HCT116 (cell line): ENCODE data around the gene BLOC1S2. TPM values are rescaled to one million over a fixed set of nuclear protein-coding genes. Genes with fewer than 3 reads are reported as not detected.

Experiments
- ATAC-seq: fragments of 200-7000 bp; cut with Tn5 transposase; 2 replicates; pipeline ENCODE4 v1.9.1; 2020; ENCODE audit warnings: mild to moderate bottlenecking, moderate library complexity
- BruUV-seq: library from RNA; stranded (reverse); fragments of 400-500 nt; replicated peaks from 2 replicates; lab custom pipeline; 2021; lab: Mats Ljungman, UMichigan
- CTCF ChIA-PET: fragments of 300-600 bp; sonication (Branson Sonifier 250); formaldehyde crosslinking; loops from one replicate; lab custom pipeline; 2021; ENCODE audit warnings: antibody characterized with exemption; lab: Charles Lee
- POLR2A ChIA-PET: fragments of 300-600, 350-600 bp; sonication (Branson Sonifier 250); formaldehyde crosslinking; loops from one replicate; lab custom pipeline; 2021; ENCODE audit warnings: antibody characterized with exemption; lab: Charles Lee
- RAD21 ChIA-PET, 2 experiments: fragments of 300-600 bp; sonication (Branson Sonifier 250); formaldehyde crosslinking; loops; one replicate each; lab custom pipeline; 2023; ENCODE audit warnings: low total read pairs in 2 of 2; ENCODE audit not compliant: uncharacterized antibody in 2 of 2, unreplicated experiment in 2 of 2, low non-redundant PET in 1 of 2; lab: Charles Lee
- DNase-seq: peaks from one replicate; pipeline ENCODE4 v3.0.0-alpha.2; 2010; ENCODE audit warnings: low read depth, low spot score
- H2AFZ ChIP-seq: fragments of 200-600 bp; shearing (Covaris generic), sonication (generic); 2 replicates; pipeline ENCODE4 v1.6.1; 2017; ENCODE audit warnings: low read depth, mixed run types, mixed read lengths, antibody characterized with exemption, low read length; ENCODE audit not compliant: poor library complexity, severe bottlenecking
- H3K27ac ChIP-seq: 2 replicates; pipeline ENCODE4 v1.5.1; 2012; ENCODE audit warnings: low read depth, low read length
- H3K27me3 ChIP-seq: fragments of 200-600 bp; sonication (generic); 2 replicates; pipeline ENCODE4 v1.6.1; 2016; ENCODE audit warnings: mixed run types, low read length, mixed read lengths; ENCODE audit not compliant: insufficient read depth
- H3K36me3 ChIP-seq, 2 experiments: fragments of 200-500 bp in 1 of 2; fragments of 200-600 bp in 1 of 2; sonication (Bioruptor generic) in 1 of 2; sonication (generic) in 1 of 2; 2 replicates each; pipeline versions ENCODE4 v1.5.1 to v1.6.1; 2014 to 2016; ENCODE audit warnings: low read length in 2 of 2, inconsistent platforms in 1 of 2, mixed read lengths in 1 of 2, mixed run types in 1 of 2; ENCODE audit not compliant: insufficient read depth in 2 of 2, control insufficient read depth in 1 of 2
- H3K4me1 ChIP-seq, 2 experiments: fragments of 200-600 bp in 1 of 2; sonication (generic) in 1 of 2; 2 replicates each; pipeline versions ENCODE4 v1.5.1 to v1.6.1; 2012 to 2017; ENCODE audit warnings: low read length in 2 of 2, inconsistent platforms in 1 of 2, mild to moderate bottlenecking in 1 of 2, mixed read lengths in 1 of 2, mixed run types in 1 of 2, moderate library complexity in 1 of 2; ENCODE audit not compliant: insufficient read depth in 2 of 2, control insufficient read depth in 1 of 2
- H3K4me2 ChIP-seq: fragments of 200-600 bp; sonication (generic); 2 replicates; pipeline ENCODE4 v1.6.1; 2017; ENCODE audit warnings: mixed run types, low read length, mixed read lengths
- H3K4me3 ChIP-seq, 2 experiments: fragments of 200-600 bp in 1 of 2; sonication (generic) in 1 of 2; replicated peaks in 1 of 2; 2 replicates each; pipeline ENCODE4 v1.5.1; 2011 to 2016; ENCODE audit warnings: low read length in 2 of 2, control low read depth in 1 of 2, low read depth in 1 of 2, mild to moderate bottlenecking in 1 of 2, mixed read lengths in 1 of 2, mixed run types in 1 of 2
- H3K79me2 ChIP-seq: fragments of 200-600 bp; sonication (generic); 2 replicates; pipeline ENCODE4 v1.6.1; 2017; ENCODE audit warnings: mild to moderate bottlenecking, mixed run types, low read length, moderate library complexity, mixed read lengths; ENCODE audit not compliant: insufficient read depth
- H3K9ac ChIP-seq: fragments of 200-600 bp; sonication (generic); 2 replicates; pipeline ENCODE4 v1.6.1; 2016; ENCODE audit warnings: low read length, mixed read lengths
- H3K9me2 ChIP-seq: fragments of 200-600 bp; sonication (generic), shearing (Covaris generic); 2 replicates; pipeline ENCODE4 v1.6.1; 2017; ENCODE audit warnings: mixed run types, mild to moderate bottlenecking, moderate library complexity; ENCODE audit not compliant: insufficient read depth
- H3K9me3 ChIP-seq, 2 experiments: fragments of 200-500 bp in 1 of 2; fragments of 200-600 bp in 1 of 2; sonication (Bioruptor generic) in 1 of 2; sonication (generic) in 1 of 2; 2 replicates each; pipeline ENCODE4 v1.6.1; 2014 to 2017; ENCODE audit warnings: low read length in 2 of 2, mixed read lengths in 2 of 2, inconsistent platforms in 1 of 2, low read depth in 1 of 2, mild to moderate bottlenecking in 1 of 2, mixed run types in 1 of 2, moderate library complexity in 1 of 2; ENCODE audit not compliant: control insufficient read depth in 1 of 2, insufficient read depth in 1 of 2
- H4K20me1 ChIP-seq: fragments of 200-600 bp; sonication (generic), shearing (Covaris generic); 2 replicates; pipeline ENCODE4 v1.6.1; 2017; ENCODE audit warnings: mixed run types, mild to moderate bottlenecking, moderate library complexity; ENCODE audit not compliant: insufficient read depth
- ATF3 ChIP-seq: IDR thresholded peaks from 2 replicates; pipeline ENCODE4 v1.6.1; 2012
- CBX3 ChIP-seq: IDR thresholded peaks from 2 replicates; pipeline ENCODE4 v1.6.1; 2012; ENCODE audit warnings: low read depth
- CEBPB ChIP-seq: IDR thresholded peaks from 2 replicates; pipeline ENCODE4 v1.6.1; 2012; ENCODE audit warnings: low read depth
- EGR1 ChIP-seq: IDR thresholded peaks from 2 replicates; pipeline ENCODE4 v1.6.1; 2012; ENCODE audit warnings: low read depth
- ELF1 ChIP-seq: IDR thresholded peaks from 2 replicates; pipeline ENCODE4 v1.6.1; 2012; ENCODE audit warnings: low read depth, borderline replicate concordance
- EZH2 ChIP-seq: fragments of 200-600 bp; sonication (generic); IDR thresholded peaks from 2 replicates; pipeline ENCODE4 v1.6.1; 2017; ENCODE audit warnings: antibody characterized with exemption, mixed run types
- EZH2phosphoT487 ChIP-seq: fragments of 200-600 bp; IDR thresholded peaks from 2 replicates; pipeline ENCODE4 v1.6.1; 2018; ENCODE audit warnings: antibody characterized with exemption, borderline replicate concordance
- FOSL1 ChIP-seq: IDR thresholded peaks from 2 replicates; pipeline ENCODE4 v1.6.1; 2012; ENCODE audit warnings: low read depth
- MAX ChIP-seq: IDR thresholded peaks from 2 replicates; pipeline ENCODE4 v1.6.1; 2012
- POLR2A ChIP-seq: IDR thresholded peaks from 2 replicates; pipeline ENCODE4 v1.7.0; 2011; ENCODE audit warnings: borderline replicate concordance; ENCODE audit not compliant: insufficient read depth, insufficient read length; ENCODE audit errors: extremely low read depth
- POLR2AphosphoS5 ChIP-seq: IDR thresholded peaks from 2 replicates; pipeline ENCODE4 v1.6.1; 2011; ENCODE audit warnings: mild to moderate bottlenecking, low read depth, low read length, moderate library complexity
- RAD21 ChIP-seq: IDR thresholded peaks from 2 replicates; pipeline ENCODE4 v1.6.1; 2012; ENCODE audit warnings: low read depth, mild to moderate bottlenecking
- SIN3A ChIP-seq: IDR thresholded peaks from 2 replicates; pipeline ENCODE4 v1.6.1; 2012; ENCODE audit warnings: low read depth
- SP1 ChIP-seq: IDR thresholded peaks from 2 replicates; pipeline ENCODE4 v1.6.1; 2012; ENCODE audit warnings: low read depth
- TCF7L2 ChIP-seq: IDR thresholded peaks from 2 replicates; pipeline ENCODE4 v1.7.0; 2011; ENCODE audit warnings: borderline replicate concordance, inconsistent platforms; ENCODE audit not compliant: insufficient read depth, insufficient read length; ENCODE audit errors: extremely low read depth
- ZBTB33 ChIP-seq: IDR thresholded peaks from 2 replicates; pipeline ENCODE4 v1.6.1; 2011; ENCODE audit warnings: mild to moderate bottlenecking, low read length, moderate library complexity; ENCODE audit not compliant: insufficient replicate concordance; ENCODE audit errors: extremely low read depth
- ZFX ChIP-seq: fragments of 450-650 bp; IDR thresholded peaks from 2 replicates; pipeline ENCODE4 v1.6.1; 2017
- ZNF274 ChIP-seq: fragments of 200-500 bp; sonication (Bioruptor generic); IDR thresholded peaks from 2 replicates; pipeline ENCODE4 v1.6.1; 2014; ENCODE audit warnings: mild to moderate bottlenecking, low read depth, low read length, inconsistent platforms
- intact Hi-C: fragments of 100-400 bp; cut with micrococcal nuclease; formaldehyde crosslinking; loops from 2 replicates; pipeline ENCODE4 v1.10.0; 2022
- total RNA-seq: library from RNA; stranded (reverse); gene quantifications from one replicate; pipeline ENCODE4 v1.2.1, GENCODE V29; 2021; ENCODE audit not compliant: unreplicated experiment

Gene BLOC1S2
- total RNA-seq, 1 experiment from 2014 or later = 54.6 TPM

- no peak for TF ChIP-seq ATF3
- no peak for TF ChIP-seq SIN3A
- TF ChIP-seq ZBTB33 = no peak
- TF ChIP-seq EZH2phosphoT487 = no peak
- TF ChIP-seq, all 23 proteins: peak for 0
- H3K27me3 ChIP-seq = peaks cover 6% of the 10 kb centered on the region; the same call in 1 of the 2 replicates
- ATAC-seq (no peak), DNase-seq (no peak)
- H3K9me2 ChIP-seq = no peaks in the 10 kb centered on the region
- peaks cover 5 to 11% of the 10 kb centered on the region in 2 experiments; a peak in 2 of 4 replicates for H3K36me3 ChIP-seq
- ChIA-PET RAD21 (no interaction called here), CTCF (no interaction called here), POLR2A (no interaction called here)
- H3K9me3 ChIP-seq = no peaks in the 10 kb centered on the region
- peaks cover 13 to 18% of the 10 kb centered on the region in 2 experiments; a peak in 3 of 4 replicates for H3K4me1 ChIP-seq
- H3K27ac ChIP-seq = no peak overlapping the region
- H2AFZ ChIP-seq = no peak overlapping the region
- H4K20me1 ChIP-seq = no peaks in the 10 kb centered on the region
- no peak overlapping the region for H3K9ac ChIP-seq
- peaks cover 31% of the 10 kb centered on the region for H3K79me2 ChIP-seq
- H3K4me3 ChIP-seq = no peak overlapping the region
- no peak overlapping the region for H3K4me2 ChIP-seq
- intact Hi-C loops = no loop called here
- BruUV-seq = no TSS peak
These were observed 1.7 kb upstream of the BLOC1S2 start for GRCh38 chr10:100288196-100288595.

- Histone ChIP-seq H3K27ac (no peak overlapping the region), H3K36me3 (peaks cover 5 to 15% of the 10 kb centered on the region in 2 experiments; a peak in 2 of 4 replicates), H3K4me3 (no peak overlapping the region), H3K9ac (no peak overlapping the region), H3K79me2 (peaks cover 36% of the 10 kb centered on the region), H3K9me3 (no peaks in the 10 kb centered on the region), H3K9me2 (no peaks in the 10 kb centered on the region), H3K4me1 (peaks cover 13 to 18% of the 10 kb centered on the region in 2 experiments; a peak in 3 of 4 replicates), H3K27me3 (peaks cover 1% of the 10 kb centered on the region; the same call in 1 of the 2 replicates), H3K4me2 (no peak overlapping the region), H4K20me1 (no peaks in the 10 kb centered on the region), H2AFZ (no peak overlapping the region)
- ATAC-seq = no peak
- ChIA-PET POLR2A (no interaction called here), RAD21 (no interaction called here), CTCF (interaction anchor here (1.0 to 1.3 kb wide), 2 partner anchors 16 to 231 kb away, joined by 3 to 4 read pairs; no protein-coding TSS in a partner anchor)
- no peak for DNase-seq
- no TSS peak for BruUV-seq
- intact Hi-C loops = no loop called here
- TF ChIP-seq CEBPB = no peak
- no peak for TF ChIP-seq TCF7L2
- TF ChIP-seq ATF3 = no peak
- no peak for TF ChIP-seq CBX3
- TF ChIP-seq SIN3A = no peak
- TF ChIP-seq POLR2A = no peak
- no peak for TF ChIP-seq FOSL1
- no peak for TF ChIP-seq ZNF274
- TF ChIP-seq RAD21 = no peak
- TF ChIP-seq MAX = no peak
- no peak for TF ChIP-seq ZFX
- no peak for TF ChIP-seq EGR1
- TF ChIP-seq SP1 = no peak
- TF ChIP-seq EZH2 = no peak
- TF ChIP-seq ELF1 = no peak
- no peak for TF ChIP-seq POLR2AphosphoS5
These were observed 1.3 kb upstream of the BLOC1S2 start for GRCh38 chr10:100287756-100288155.
